ENCODE results near the gene HRAS.

HRAS gene

GRCh38 chr11:507727-508515 is 27.5 kb downstream of the HRAS start:
- DNase-seq (ENCODE audit: low spot score) = no peak

DNA sequence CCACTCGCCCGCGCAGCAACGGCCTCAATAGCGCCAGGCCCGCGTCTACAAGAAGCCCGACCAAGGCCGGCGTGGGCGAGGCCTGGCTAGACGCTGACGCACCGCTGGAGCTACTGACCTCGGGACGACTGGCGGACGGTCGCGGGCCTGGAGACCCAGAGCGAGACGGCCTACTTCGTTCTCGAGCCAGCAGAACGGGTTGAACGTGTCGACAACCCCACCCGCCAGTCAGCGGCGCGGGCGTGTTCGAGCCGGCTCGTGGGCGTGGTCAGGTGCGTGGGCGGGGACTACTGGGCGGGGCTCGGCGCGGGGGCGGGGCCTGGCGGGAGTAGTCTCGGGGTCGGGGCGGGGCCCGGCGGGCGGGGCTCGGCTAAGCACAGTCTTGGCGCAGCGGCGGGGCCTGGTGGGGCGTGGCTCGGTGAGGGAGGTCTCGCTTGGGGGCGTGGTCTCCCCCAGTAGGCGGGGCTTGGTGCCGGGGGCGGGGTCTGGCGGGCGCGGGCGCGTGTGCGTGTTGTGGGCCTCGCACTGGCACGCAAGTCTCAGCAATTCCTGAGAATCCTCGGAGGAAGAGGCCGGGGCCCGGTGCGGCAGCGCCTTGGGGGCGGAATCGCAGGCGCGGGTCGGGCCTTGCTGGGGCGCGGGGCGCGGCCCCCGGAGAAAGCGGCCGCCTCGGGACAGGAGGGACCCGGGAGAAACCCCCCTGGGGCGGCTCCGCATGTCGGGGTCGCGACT is 28.2 kb downstream of the HRAS start, which contains the start of gene RNH1:
TSS of gene RNH1 (minus strand) at position 248 of the 732 bp plus-strand sequence. CDS start 5,080 bp downstream, outside the sequence.
- DNase-seq (ENCODE audit: low spot score) = peak; percentile 94

GRCh38 chr11:506238-506994 is 29.0 kb downstream of the HRAS start:
- peak; percentile 95 for DNase-seq (ENCODE audit: low spot score)

GRCh38 chr11:504994-505344 is 30.4 kb downstream of the HRAS start:
- no peak for DNase-seq (ENCODE audit: low spot score)

DNA sequence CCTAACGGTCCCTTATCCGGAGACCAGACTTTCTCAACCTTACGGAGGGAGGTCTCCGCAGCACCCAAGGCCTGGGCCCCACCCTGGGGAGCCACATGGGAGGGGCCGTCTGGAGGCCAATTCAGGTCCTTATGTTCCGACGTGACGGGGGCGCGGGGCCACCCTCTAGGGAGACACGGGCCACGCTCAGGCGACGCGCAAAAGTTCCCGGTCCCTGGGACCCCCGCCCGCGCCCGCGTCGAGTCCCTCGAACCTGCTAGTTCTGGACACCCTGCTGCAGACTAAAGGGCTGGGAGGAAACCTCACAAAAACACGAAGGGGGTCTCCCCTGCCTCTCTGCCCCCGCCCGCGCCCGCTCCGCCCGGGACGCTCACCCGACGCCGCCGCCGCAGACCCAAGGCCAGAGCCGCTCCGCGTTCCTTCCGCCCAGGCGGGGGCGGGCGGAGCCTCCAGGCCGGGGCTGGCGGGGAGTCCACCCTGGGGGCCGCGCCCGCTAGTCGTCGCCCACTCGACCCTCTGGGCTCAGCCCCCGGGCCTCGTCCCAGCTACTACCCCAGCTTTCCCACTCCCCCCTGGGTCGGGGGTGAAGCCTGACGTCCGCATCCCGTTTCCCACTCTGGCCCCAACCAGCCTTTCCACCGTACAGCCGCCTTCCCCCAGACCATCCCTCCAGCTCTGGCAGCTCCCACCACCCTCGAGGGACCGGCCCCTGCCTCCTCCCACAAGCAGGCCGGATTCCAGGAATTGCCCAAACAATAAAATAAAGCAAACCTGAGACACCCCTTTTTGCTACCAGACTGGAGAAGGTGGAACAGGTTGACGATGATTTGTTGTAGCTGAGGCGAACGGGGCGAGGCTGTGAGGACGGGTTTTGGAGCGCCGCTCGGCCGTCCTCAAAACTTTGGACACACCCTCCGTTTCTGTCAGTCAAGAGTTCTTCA is 31.1 kb downstream of the HRAS start:
- DNase-seq (ENCODE audit: low spot score) = no peak

GRCh38 chr11:503179-503981 is 32.0 kb downstream of the HRAS start:
- DNase-seq (ENCODE audit: low spot score) = peak; percentile 96

GRCh38 chr11:502288-503178 is 32.8 kb downstream of the HRAS start:
- no peak for DNase-seq (ENCODE audit: low spot score)

DNA sequence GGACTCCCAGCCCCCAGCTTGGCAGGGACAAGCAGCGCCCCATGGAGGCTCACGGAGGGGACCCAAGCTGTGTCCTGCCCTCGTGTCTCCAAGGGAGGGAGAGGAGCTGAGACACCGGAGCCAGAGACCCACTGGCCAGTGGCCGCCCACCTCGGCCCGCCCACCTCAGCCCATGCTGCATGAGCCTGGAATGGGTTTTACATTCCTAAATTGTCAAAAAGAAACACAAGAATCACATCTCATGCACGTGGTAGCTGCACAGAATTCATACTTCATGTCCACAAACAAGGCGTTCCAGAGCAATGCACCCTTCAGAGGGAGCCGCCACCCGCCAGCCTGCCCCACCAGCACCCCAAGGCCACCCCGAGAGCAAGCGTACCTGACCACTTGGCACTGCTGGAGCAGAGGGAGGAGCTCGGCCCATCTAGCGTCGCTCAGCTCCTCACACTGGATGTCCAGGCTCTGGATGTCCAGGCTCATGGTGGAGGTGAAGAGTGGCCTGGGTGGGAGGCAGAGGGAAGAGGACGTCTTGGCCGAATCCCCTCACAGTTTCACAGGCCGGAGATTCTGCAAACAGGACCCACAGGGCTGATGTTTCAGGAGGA is 33.6 kb downstream of the HRAS start:
- no peak for DNase-seq (ENCODE audit: low spot score)

DNA sequence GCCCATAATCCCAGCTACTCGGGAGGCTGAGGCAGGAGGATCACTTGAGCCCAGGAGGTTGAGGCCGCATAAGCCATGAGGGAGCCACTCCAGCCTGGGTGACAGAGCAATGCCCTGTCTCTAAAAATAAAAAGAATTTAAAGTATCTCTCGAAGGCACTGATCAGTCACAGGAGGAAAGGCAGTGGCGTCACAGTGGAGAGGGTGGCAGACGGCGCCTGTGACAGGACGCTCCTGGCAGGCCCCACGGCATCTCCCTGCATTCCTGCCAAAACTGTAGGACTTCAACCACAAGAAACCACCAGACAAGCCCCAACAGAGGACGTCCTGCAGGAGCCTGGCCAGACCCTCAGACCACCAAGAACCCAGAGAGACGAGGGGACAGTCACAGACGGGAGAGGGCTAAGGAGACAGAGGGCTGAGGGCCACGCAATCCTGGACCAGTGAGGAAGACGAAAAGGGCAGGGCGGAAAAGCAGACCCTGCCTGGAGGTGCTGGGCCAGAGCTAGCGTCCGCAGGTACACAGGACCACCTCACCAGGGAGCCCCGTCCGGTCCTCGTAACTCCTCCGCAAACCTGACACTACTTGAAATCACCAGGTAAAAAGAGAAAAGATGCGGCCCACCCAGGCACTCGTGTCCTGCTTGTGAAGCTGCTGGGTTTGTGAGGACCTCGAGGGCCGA is 34.2 kb downstream of the HRAS start:
- DNase-seq (ENCODE audit: low spot score) = no peak

DNA sequence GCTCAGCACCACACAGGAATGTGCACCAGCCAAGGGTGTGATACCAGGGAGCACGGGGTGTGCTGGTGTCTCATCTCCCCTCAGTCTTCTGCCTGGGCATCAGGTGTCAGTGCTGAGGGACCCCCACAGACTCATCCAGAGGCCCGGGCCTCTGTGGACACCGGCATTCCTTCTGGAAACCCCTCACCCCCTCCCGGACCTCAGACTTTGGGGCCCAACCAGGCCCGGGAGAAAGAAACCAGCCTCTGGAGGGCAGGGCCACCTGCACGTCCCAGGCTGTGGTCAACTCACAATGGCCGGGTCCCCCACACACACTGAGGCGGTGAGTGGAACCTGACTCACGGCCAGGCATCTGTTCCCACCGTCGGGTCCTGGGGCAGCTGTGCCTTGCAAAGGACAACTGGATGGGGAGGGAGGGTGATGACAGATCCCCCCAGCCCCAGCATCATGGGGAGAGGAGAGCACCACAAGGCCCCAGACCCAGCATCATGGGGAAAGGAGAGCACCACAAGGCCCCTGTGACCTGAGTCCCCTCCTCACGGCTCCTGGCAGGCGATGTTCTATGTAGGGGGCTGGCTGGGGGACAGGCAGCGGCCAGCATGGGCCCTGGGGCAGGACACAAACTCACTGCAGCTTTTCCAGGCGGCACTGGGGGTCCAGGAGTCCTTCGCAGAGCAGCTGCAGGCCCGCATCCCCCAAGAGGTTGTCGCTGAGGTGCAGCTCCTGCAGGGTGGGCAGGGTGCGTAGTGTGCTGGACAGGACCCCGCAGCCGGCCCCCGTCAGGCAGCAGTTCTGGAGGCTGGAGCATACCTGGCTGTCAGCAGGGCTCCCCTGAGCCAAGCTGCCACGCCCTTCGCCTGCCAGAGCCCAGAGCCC is 35.9 kb downstream of the HRAS start:
- DNase-seq (ENCODE audit: low spot score) = no peak

DNA sequence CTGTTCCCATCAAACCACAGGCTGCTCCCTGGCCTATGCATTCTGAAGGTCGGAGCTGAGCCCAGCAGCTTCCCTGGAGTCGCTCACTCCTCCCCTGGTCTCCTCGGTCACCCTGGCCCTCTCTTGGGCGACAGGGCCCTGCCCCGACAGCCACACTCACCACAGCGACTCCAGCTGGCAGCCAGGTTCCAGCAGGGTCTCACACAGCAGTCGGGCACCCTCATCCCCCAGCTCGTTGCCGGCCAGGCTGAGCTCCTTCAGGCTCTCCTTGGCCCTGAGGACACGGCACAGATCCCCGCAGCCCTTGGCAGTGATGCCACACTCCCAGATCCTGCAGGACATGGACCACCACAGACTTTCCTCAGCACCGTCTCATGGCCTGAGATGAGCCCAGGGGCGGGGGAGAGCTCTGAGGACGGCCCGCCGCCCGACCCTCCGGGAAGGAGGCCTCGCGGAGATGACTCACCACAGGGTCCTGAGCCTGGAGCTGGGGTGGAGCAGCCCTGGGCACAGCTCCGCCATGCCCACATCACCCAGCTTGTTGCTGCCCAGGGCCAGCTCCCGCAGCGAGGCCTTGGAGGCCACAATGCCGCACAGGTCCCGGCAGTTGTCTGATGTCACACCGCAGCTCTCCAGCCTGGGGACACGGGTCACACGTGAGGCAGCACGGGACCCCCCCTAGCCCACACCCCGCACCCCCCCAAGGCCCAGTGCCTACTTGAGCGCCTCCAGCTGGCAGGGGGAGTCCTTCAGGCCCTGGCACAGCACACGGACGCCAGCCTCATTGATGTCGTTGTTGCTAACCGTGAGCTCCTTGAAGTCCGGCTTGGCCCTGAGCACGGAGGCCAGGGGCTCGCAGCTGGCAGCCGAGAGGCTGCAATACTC is 36.8 kb downstream of the HRAS start:
- DNase-seq (ENCODE audit: low spot score) = no peak

DNA sequence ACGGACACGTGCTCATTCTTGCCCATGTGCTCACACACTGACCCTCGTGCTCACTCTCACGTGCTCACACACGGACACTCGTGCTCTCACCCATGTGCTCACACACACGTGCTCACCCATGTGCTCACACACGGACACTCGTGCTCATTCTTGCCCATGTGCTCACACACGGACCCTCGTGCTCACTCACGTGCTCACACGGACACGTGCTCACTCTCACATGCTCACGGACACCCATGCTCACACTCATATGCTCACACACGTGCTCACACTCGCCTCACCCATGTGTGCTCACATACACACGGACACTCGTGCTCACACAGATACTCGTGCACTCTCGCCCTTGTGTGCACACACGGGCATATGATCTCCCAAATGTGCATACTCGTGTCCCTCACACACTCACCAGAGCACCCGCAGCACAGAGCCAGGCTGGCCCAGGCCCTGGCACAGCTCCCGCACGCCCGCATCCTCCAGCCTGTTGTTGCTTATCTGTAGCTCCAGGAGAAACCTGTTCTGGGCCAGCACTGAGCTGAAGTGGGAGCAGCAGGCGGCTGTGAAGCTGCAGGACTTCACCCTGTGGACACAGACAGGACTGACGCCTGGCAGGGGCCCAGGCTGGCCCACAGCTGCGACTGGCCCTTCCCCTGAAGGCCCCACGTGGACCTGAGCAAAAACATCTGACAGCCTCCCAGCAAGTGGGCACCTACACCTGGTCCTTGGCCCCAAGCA is 37.6 kb downstream of the HRAS start:
- DNase-seq (ENCODE audit: low spot score) = no peak

GRCh38 chr11:496834-497564 is 38.4 kb downstream of the HRAS start:
- DNase-seq (ENCODE audit: low spot score) = no peak

DNA sequence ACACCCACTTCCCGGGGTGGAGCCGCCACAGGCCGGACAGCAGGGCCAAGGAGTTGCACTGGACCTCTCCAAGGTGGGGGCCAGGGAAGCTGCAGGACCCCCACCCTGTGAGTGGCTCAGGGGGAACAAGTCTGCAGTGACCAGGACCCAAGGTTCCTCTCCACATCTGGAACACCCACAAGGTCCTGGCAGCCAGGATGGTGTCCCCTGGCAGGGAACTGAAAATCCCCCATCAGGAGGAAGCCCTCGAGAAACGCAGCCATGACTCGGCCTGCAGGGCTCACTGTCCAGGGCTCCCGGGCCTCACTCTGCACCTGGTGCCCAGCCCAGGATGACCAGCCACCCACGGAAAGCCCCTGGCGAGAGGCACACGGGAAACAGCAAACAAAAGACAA is 39.8 kb downstream of the HRAS start:
- no peak for DNase-seq (ENCODE audit: low spot score)

Data from pons (tissue), 1 donor.